ENCODE data around the gene PCGF2.
"Not testable (repeated sequence)": the region's sequence is repeated elsewhere in the genome, so short reads cannot be mapped to it uniquely, and the experiment has no call there.

PCGF2 gene

GRCh38 chr17:38748149-38748891, at the start of gene PCGF2:
TSS of gene PCGF2 (minus strand) at chr17:38748336. CDS start at chr17:38740402, 7,934 bp downstream.
- peak; percentile 39 for DNase-seq

GRCh38 chr17:38797828-38798227, 49.7 kb upstream of the PCGF2 start:
- DNase-seq: no peak

GRCh38 chr17:38797158-38797490, 49.0 kb upstream of the PCGF2 start:
- DNase-seq: no peak

- DNase-seq: no peak
Measured at GRCh38 chr17:38796451-38797157, 48.5 kb upstream of the PCGF2 start.

GRCh38 chr17:38794221-38794620, 46.1 kb upstream of the PCGF2 start:
- no peak for DNase-seq

- no peak for DNase-seq
Measured at GRCh38 chr17:38791162-38791561, 43.0 kb upstream of the PCGF2 start.

GRCh38 chr17:38790148-38790707, 42.1 kb upstream of the PCGF2 start:
- not testable (repeated sequence) for DNase-seq

GRCh38 chr17:38789185-38789584, 41.0 kb upstream of the PCGF2 start:
- DNase-seq: no peak

- not testable (repeated sequence) for DNase-seq
Measured at GRCh38 chr17:38787999-38788398, 39.9 kb upstream of the PCGF2 start.

GRCh38 chr17:38786372-38786771, 38.2 kb upstream of the PCGF2 start:
- DNase-seq: no peak

GRCh38 chr17:38783227-38783626, 35.1 kb upstream of the PCGF2 start:
- no peak for DNase-seq

GRCh38 chr17:38779965-38780752, 32.0 kb upstream of the PCGF2 start:
- DNase-seq: no peak

- DNase-seq: no peak
Measured at GRCh38 chr17:38777641-38778250, 29.6 kb upstream of the PCGF2 start.

GRCh38 chr17:38773258-38773657, 25.1 kb upstream of the PCGF2 start:
- no peak for DNase-seq

GRCh38 chr17:38768417-38768816, 20.3 kb upstream of the PCGF2 start:
- no peak for DNase-seq

GRCh38 chr17:38766341-38766740, 18.2 kb upstream of the PCGF2 start:
- DNase-seq: no peak

- no peak for DNase-seq
Measured at GRCh38 chr17:38762231-38762630, 14.1 kb upstream of the PCGF2 start.

GRCh38 chr17:38761612-38762011, 13.5 kb upstream of the PCGF2 start:
- no peak for DNase-seq

GRCh38 chr17:38753071-38753506, 5.0 kb upstream of the PCGF2 start:
- DNase-seq: no peak

GRCh38 chr17:38752308-38753070, 4.4 kb upstream of the PCGF2 start, which contains the start of gene PSMB3:
TSS of gene PSMB3 (plus strand) at chr17:38752741. CDS start at chr17:38752827, 86 bp downstream.
- DNase-seq: peak; percentile 98

- DNase-seq: peak; percentile 52
Measured at GRCh38 chr17:38751808-38752307, 3.7 kb upstream of the PCGF2 start.
